Stomach smooth muscle (tissue), 2 donors: ENCODE data around the gene KDM5A.
A peak's percentile ranks its signal among the peaks of the same experiment; 100 is the strongest.
"Not testable (repeated sequence)": the region's sequence is repeated elsewhere in the genome, so short reads cannot be mapped to it uniquely, and the experiment has no call there.

Experiments
- H3K27ac ChIP-seq: one replicate; pipeline ENCODE4 v1.7.0; 2013; ENCODE audit warnings: mild to moderate bottlenecking, low read length, inconsistent platforms
- H3K27me3 ChIP-seq, 2 donors: one replicate each; pipeline ENCODE4 v1.7.0; 2013; ENCODE audit warnings: low read length in 2 of 2; ENCODE audit not compliant: insufficient read depth in 2 of 2, control insufficient read depth in 1 of 2
- H3K36me3 ChIP-seq, 2 donors: one replicate each; pipeline ENCODE4 v1.7.0; 2013; ENCODE audit warnings: low read length in 2 of 2; ENCODE audit not compliant: control insufficient read depth in 2 of 2, insufficient read depth in 2 of 2
- H3K4me1 ChIP-seq: one replicate; pipeline ENCODE4 v1.7.0; 2013; ENCODE audit warnings: low read length; ENCODE audit not compliant: control insufficient read depth, insufficient read depth
- H3K4me3 ChIP-seq, 2 donors: one replicate each; pipeline ENCODE4 v1.7.0; 2013; ENCODE audit warnings: low read length in 2 of 2
- H3K9ac ChIP-seq, 2 donors: one replicate each; pipeline ENCODE4 v1.7.0; 2013; ENCODE audit warnings: low read length in 2 of 2, mild to moderate bottlenecking in 1 of 2
- H3K9me3 ChIP-seq, 2 donors: one replicate each; pipeline ENCODE4 v1.7.0; 2013; ENCODE audit warnings: low read length in 2 of 2; ENCODE audit not compliant: control insufficient read depth in 2 of 2
- donor health status: healthy.
- donor health status: Pancreatic carcinoma.

The KDM5A gene

DNA sequence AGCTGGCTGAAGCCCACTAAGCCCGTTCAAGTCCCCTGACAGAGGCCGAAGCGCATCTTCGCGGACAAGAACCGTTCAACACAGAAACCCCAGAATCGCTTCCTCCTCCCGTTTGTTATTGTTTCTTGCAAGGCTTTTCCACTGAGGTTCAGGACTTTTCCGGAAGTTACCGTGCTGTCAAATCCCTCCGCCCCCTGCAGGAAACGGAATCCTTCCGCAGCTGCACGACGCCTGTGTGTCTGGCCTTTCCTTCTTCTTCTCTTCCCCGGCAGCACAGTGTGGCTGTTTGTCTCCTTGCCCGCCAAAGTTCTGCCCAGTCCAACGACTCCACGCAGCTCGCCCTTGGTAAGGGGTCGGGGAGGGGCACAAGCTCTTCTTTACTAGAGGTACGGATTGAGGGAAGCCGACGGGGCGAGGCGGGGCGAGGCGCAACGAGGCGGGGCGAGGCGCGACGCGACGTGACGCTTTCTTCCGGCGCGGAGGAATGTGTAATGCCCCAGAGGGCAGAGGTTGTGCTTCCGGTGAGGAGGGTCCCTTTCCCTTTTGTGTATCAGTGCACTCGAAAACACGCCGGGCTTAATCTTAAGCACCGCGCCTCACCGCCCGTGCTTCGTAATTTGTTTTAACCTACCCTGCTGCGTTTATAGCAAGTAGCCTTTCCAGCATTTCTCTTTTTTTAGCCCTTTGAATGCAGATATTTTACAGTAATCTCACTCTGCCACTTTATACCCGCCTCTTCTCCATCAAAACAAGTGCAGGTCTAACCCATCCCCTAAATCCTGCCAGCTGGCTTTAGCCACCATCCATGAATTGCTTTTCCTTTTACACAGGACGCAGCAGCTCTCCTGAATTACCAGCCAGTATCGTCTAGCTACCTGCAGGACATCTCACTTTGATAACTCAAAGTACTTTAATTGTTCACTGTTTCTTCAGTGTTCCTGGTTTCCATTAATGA, at the start of gene KDM5A:
KDM5A (minus strand) TSS at position 179 of the 955 bp plus-strand sequence. CDS start 229 bp downstream, outside the sequence.
- Histone ChIP-seq H3K9me3 (no peaks in the 10 kb centered on the region), H3K36me3 (no peaks in the 10 kb centered on the region), H3K27ac (peak within 1 kb of the TSS; percentile 95), H3K4me3 (peak within 1 kb of the TSS; percentile 96 to 97), H3K9ac (peak within 1 kb of the TSS; percentile 97), H3K4me1 (peaks cover 14% of the 10 kb centered on the region), H3K27me3 (no peaks in the 10 kb centered on the region)

DNA sequence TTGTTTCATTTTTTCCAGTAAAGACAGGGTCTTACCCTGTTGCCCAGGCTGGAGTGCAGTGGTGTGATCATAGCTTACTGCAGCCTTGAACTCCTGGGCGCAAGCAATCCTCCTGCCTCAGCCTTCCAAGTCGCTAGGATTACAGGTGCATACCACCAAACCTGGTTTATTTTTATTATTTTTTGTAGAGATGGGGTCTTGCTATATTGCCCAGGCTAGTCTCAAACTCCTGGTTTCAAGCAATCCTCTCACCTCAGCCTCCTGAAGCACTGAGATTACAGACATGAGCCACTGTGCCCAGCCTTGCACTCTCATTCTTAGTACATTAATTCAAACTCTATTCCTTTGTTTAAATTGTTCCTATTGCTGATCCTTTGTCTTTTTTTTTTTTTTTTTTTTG, 46.6 kb upstream of the KDM5A start:
- H3K4me1 ChIP-seq, H3K27me3 ChIP-seq, H3K9me3 ChIP-seq, H3K9ac ChIP-seq, H3K36me3 ChIP-seq, H3K27ac ChIP-seq, H3K4me3 ChIP-seq: not testable (repeated sequence)

DNA sequence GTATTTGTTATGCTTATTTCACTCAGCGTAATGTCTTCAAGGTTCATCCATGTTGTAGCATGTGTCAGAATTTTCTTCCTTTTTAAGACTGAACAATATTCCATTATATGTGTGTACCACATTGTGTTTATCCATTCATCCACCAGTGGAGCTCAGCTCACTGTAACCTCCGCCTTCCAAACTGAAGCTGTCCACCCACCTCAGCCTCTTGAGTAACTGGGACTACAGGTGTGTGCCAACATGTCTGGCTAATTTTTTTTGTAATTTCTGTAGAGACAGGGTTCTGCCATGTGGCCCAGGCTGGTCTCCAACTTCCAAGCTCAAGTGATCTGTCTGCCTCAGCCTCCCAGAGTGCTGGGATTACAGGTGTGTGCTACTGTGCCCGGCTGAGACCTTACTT, 33.4 kb upstream of the KDM5A start:
- Histone ChIP-seq H3K9ac (no peak overlapping the region), H3K9me3 (no peaks in the 10 kb centered on the region), H3K4me3 (no peak overlapping the region), H3K27me3 (no peaks in the 10 kb centered on the region), H3K27ac (no peak overlapping the region), H3K4me1 (no peaks in the 10 kb centered on the region), H3K36me3 (peaks cover 9 to 15% of the 10 kb centered on the region in 2 donors)

DNA sequence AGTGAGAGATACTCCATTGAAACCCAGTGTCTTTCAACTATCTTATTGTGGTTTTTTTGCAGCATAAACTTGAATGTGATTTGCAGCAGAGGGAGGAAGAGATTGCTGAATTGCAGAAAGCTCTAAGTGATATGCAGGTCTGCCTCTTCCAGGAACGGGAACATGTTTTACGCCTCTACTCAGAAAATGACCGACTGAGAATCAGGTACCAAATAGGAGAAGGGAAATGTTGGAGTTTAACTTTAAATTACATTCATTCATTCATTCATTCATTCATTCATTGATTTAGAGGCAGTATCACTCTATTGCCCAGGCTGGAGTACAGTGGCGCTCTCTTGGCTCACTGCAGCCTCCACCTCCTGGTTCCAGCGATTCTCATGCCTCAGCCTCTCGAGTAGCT, 29.3 kb upstream of the KDM5A start:
- Histone ChIP-seq H3K27me3 (no peaks in the 10 kb centered on the region), H3K27ac (no peak overlapping the region), H3K9me3 (no peaks in the 10 kb centered on the region), H3K4me3 (no peak overlapping the region), H3K4me1 (no peaks in the 10 kb centered on the region), H3K36me3 (peaks cover 16 to 19% of the 10 kb centered on the region in 2 donors), H3K9ac (no peak overlapping the region)

DNA sequence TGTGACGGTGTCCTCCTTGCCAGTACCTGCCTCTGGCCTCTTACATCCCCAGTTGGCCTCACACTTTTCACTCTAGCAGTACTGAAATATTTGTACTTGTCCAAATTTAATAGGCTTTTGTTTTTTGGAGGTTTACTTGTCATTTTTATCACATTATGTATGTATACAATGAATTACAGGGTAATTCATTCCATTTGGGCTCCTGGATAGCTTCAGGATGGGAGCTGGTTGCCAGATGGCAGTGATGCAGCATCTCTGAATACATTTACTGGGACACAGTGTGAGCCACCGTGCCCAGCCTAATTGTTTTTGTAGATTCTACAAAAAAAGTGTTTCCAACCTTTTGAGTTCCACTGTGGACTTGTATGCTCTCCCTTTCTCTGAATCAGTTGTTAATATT, 25.7 kb upstream of the KDM5A start:
- Histone ChIP-seq H3K27ac (no peak overlapping the region), H3K9ac (no peak overlapping the region), H3K4me1 (no peaks in the 10 kb centered on the region), H3K4me3 (no peak overlapping the region), H3K36me3 (peaks cover 17 to 24% of the 10 kb centered on the region in 2 donors), H3K27me3 (no peaks in the 10 kb centered on the region), H3K9me3 (no peaks in the 10 kb centered on the region)

DNA sequence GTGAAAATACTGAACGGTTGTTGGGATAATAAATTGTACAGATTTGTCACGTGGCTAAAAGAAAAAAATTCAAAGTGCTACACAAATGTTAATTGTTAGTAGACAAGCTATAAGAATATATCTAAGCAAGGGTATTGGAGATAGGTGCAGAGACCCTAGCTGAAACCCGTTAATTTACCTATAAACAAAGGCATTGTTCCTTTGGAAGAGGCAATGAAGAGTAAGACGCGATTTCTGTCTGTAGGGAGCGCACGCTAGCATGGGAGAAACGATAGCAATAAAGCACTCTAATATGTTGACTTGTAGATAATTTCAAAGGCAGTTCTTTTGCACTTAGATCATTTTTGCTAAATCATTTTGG, 12.9 kb upstream of the KDM5A start:
- Histone ChIP-seq H3K36me3 (no peaks in the 10 kb centered on the region), H3K27me3 (no peaks in the 10 kb centered on the region), H3K9ac (peak overlapping the region; percentile 84 to 88), H3K4me3 (peak overlapping the region; percentile 91 to 95), H3K27ac (peak overlapping the region; percentile 67), H3K9me3 (no peaks in the 10 kb centered on the region), H3K4me1 (peaks cover 9% of the 10 kb centered on the region)

DNA sequence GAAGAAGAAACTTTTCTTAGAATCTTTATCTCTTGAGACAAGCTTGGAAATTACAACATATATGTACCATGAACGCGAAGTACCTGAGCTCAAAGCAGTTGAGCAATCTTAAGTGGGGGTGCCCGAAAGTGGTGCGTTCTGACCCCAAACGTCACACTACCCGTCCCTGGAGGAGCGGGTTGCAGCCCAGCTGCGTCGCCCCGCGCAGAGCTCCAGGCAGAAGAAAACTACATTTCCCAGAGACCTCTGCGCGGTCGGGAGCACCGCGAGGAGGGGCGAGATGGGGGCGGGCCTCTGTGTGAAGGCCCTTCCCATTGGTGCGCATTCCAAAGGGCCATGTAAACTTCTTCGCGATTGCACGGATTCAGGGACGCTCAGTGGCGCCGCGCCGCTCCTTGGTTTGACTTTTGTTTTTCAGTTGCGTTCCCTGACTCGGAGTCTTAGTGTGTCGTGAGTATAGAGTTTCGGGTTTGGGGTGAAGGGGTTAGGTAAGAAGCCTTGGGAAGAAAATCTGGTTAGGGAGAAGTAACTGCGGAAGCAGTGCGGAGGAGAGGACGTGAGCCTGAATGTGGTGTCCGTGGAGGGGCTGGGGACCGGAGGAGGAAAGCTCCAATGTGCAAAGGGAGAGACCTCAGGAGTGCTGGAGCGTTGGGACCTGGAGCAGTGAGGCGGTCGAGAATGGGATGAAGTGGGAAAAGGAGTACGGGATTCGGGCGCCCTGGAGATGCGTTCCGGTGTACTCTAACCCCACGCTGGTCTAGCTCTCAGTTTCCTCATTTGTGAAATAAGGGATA, 12.3 kb upstream of the KDM5A start, which contains the start of gene CCDC77:
CCDC77 (plus strand) TSS at position 410 of the 794 bp plus-strand sequence. CDS start 7,740 bp downstream, outside the sequence.
- peaks cover 9% of the 10 kb centered on the region for H3K4me1 ChIP-seq
- peak within 1 kb of the TSS; percentile 91 to 95 for H3K4me3 ChIP-seq
- H3K27ac ChIP-seq = peak within 1 kb of the TSS; percentile 67
- H3K36me3 ChIP-seq = no peaks in the 10 kb centered on the region
- peak within 1 kb of the TSS; percentile 84 to 88 for H3K9ac ChIP-seq
- no peaks in the 10 kb centered on the region for H3K27me3 ChIP-seq
- H3K9me3 ChIP-seq = no peaks in the 10 kb centered on the region

DNA sequence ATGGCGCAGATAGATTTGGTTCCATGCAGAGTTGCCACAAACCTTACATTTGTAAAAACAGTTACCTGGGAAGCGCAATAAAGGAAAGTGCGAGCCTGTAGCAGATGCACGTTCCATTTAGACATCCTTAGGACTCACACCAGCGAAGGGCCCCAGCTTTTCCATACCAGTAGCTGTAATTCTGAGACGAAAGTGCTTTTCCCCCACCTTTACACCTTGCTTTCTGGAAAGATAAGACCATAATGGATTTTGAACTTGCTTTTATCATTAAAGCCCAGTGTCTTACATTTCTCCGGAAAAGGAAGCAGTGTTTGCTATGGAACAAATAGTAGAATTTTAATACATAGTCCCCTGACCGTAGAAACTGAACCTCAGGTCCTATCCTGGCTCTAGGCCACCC, 11.7 kb upstream of the KDM5A start:
- Histone ChIP-seq H3K4me3 (peak overlapping the region; percentile 91 to 95), H3K36me3 (no peaks in the 10 kb centered on the region), H3K4me1 (peaks cover 9% of the 10 kb centered on the region), H3K9ac (peak overlapping the region; percentile 64 to 84), H3K9me3 (no peaks in the 10 kb centered on the region), H3K27ac (peak overlapping the region; percentile 67), H3K27me3 (no peaks in the 10 kb centered on the region)

DNA sequence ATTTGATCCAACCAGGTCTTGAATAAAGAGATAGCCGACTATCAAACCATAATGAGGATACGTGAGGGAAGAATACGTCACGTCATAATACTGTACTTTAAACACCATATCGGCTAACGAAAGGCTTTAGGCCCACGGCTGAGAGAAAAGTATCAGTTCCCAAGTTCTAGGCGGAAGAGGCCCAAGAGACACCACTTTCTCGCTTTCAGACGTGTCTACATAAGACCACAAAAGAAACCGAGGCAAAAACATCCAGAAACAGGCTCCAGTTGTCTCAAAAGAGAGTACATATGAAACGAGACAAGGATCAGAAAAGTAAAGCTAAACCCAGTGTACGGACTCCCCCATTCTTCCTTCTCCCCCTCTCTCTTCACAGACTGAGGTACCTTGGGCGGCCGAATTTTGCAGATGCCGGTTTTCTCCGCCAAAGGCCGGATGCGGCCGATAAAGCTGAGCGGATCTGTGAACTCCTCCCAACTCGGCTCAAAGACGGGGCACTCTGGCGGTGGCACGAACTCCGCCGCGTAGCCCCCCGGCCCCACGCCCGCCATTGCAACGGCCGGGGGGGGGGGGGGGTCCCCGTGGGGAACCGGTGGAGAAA, 479 bp downstream of the KDM5A start:
- peak overlapping the region; percentile 96 to 97 for H3K9ac ChIP-seq

DNA sequence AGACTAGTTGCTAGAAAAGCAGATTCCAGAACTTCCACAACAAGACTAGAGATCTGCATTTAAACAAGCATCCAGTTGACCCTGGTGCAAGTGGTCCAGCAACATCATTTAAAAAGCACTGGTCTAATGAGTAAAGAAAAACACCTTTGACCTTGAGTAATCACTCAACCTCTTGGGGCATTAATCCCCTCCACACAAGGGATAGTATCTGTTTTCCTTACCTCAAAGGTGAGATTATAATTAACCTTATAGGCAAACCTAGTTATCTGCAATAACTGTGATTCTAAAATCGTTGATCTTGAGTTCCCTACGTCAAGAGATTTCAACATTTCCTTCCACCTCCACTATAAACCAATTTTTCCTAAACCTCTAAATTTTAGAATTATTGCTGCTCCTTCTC, 1.1 kb downstream of the KDM5A start:
- Histone ChIP-seq H3K4me1 (peaks cover 14% of the 10 kb centered on the region), H3K9me3 (no peaks in the 10 kb centered on the region), H3K27me3 (no peaks in the 10 kb centered on the region), H3K4me3 (peak overlapping the region; percentile 96 to 97), H3K27ac (no peak overlapping the region), H3K36me3 (peaks cover 11% of the 10 kb centered on the region in 2 donors), H3K9ac (peak overlapping the region; percentile 96 to 97)

More for the DNA sequence above, 479 bp downstream of the KDM5A start:
- Histone ChIP-seq H3K4me3 (peak overlapping the region; percentile 96 to 97), H3K27ac (peak overlapping the region; percentile 95), H3K9me3 (no peaks in the 10 kb centered on the region), H3K36me3 (peaks cover 7% of the 10 kb centered on the region in 2 donors), H3K27me3 (no peaks in the 10 kb centered on the region), H3K4me1 (peaks cover 14% of the 10 kb centered on the region)
